SU-DHL-6 (cell line): ENCODE results near the gene ALDOC.

Experiments used
- EZH2phosphoT487 ChIP-seq: fragments of 200-600 bp; sonication (generic), shearing (Covaris generic); conservative IDR thresholded peaks from 2 replicates; pipeline ENCODE4 v1.6.1; 2018; ENCODE audit warnings: mild to moderate bottlenecking, antibody characterized with exemption, low read length, moderate library complexity, mixed read lengths
- TF ChIP-seq, protein P1 (sequence below): fragments of 200-600 bp; sonication (generic); IDR thresholded peaks from one replicate; pipeline ENCODE4 v1.5.1; 2017; ENCODE audit warnings: antibody characterized with exemption, mild to moderate bottlenecking, low read length, moderate library complexity; ENCODE audit not compliant: insufficient read depth, poor library complexity, severe bottlenecking

DNA sequence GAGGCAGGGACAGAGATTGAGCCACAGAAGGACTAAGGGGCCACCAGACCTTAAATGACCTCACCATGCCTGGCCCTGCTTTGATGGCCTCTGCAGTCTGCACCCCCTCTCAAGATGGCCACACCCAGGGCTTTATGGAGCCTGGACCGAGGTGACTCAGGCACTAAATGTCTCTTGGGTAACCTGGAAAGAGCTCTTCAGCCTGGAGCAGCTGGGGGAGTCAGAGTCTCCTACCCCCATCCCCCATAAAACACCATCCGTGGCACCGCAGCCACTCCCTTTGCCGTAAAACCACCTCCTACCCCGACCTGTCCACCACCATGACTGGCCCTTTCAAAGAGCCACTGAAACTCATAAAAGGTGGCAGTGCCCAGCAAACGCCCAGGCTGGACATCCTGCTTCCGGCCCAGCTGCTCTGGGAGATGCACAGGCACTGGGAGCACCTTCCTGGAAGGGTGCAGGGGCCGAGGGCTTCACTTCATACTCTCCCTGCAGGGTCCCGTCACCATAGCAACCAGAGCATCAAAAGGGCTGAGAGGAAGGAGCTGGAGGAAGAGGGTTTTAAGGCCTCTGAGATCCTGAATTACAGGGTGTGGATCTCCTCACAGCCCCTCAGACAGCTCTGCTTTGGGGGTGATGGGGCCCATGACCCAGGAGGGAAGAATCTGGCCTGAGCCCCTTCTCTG is 48.2 kb downstream of the ALDOC start:
- TF ChIP-seq, protein P1, sequence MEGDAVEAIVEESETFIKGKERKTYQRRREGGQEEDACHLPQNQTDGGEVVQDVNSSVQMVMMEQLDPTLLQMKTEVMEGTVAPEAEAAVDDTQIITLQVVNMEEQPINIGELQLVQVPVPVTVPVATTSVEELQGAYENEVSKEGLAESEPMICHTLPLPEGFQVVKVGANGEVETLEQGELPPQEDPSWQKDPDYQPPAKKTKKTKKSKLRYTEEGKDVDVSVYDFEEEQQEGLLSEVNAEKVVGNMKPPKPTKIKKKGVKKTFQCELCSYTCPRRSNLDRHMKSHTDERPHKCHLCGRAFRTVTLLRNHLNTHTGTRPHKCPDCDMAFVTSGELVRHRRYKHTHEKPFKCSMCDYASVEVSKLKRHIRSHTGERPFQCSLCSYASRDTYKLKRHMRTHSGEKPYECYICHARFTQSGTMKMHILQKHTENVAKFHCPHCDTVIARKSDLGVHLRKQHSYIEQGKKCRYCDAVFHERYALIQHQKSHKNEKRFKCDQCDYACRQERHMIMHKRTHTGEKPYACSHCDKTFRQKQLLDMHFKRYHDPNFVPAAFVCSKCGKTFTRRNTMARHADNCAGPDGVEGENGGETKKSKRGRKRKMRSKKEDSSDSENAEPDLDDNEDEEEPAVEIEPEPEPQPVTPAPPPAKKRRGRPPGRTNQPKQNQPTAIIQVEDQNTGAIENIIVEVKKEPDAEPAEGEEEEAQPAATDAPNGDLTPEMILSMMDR = no peak
- no peak for TF ChIP-seq EZH2phosphoT487
